A549 treated with RU486 at 1 μM for 4 hours (cell line): ENCODE data around the gene ZSCAN18. TPM values are rescaled to one million over a fixed set of nuclear protein-coding genes. Genes with fewer than 3 reads are reported as not detected.

Experiments used
- total RNA-seq: library from RNA; stranded (reverse); fragments of 200-300 nt; extraction: Qiagen RNA extraction; gene quantifications from 5 replicates; pipeline ENCODE4 v1.2.3, GENCODE V29; 2022; ENCODE audit warnings: low read depth

The ZSCAN18 gene, protein sequence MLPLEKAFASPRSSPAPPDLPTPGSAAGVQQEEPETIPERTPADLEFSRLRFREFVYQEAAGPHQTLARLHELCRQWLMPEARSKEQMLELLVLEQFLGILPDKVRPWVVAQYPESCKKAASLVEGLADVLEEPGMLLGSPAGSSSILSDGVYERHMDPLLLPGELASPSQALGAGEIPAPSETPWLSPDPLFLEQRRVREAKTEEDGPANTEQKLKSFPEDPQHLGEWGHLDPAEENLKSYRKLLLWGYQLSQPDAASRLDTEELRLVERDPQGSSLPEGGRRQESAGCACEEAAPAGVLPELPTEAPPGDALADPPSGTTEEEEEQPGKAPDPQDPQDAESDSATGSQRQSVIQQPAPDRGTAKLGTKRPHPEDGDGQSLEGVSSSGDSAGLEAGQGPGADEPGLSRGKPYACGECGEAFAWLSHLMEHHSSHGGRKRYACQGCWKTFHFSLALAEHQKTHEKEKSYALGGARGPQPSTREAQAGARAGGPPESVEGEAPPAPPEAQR
- total RNA-seq, result 2.2 to 2.8 TPM (median 2.3 TPM) in 5 replicates

DNA sequence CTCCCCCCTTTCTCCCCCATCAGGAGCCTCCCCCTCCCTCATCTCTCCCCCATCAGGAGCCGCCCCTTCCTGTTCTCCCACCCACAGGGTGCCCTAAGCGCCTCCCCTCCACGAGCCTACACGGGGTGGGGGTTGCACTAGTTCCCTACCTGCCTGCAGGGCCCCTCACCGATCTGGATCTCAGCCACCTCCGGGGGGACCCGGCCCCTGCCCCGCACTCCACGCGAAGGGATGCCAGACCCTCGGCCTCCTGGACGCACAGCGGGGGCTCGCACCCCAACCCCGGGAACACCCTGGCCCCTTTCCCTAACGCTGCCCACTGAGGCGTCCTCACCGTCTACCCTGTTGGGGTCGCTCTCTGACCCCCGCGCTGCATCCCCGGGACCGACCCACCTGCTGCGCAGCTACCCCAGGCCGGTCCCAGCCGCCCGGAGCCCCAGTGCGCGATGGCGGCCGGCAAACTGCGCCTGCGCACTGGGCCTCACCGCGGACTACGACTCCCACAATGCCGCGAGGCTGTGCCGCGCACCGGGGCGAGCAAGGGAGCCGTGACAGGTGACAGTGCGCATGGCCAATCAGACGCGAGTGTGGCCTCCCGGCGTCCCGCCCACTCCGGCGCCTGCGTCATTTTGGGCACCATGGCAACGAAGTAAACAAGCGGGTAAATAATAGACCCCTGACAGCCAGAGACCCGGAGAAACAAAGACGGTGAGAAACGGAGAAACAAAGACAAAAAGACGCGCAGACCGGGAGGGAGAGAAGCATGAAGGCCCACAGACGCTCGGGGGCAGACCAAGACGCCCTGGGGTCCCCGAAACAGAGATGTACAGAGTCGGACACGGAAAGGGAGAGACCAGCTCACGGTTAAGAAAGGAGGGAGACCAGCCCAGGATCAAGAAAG is at the start of gene ZSCAN18:
ZSCAN18 (minus strand) TSS at position 451 of the 901 bp plus-strand sequence. CDS start 7,964 bp downstream, outside the sequence.

DNA sequence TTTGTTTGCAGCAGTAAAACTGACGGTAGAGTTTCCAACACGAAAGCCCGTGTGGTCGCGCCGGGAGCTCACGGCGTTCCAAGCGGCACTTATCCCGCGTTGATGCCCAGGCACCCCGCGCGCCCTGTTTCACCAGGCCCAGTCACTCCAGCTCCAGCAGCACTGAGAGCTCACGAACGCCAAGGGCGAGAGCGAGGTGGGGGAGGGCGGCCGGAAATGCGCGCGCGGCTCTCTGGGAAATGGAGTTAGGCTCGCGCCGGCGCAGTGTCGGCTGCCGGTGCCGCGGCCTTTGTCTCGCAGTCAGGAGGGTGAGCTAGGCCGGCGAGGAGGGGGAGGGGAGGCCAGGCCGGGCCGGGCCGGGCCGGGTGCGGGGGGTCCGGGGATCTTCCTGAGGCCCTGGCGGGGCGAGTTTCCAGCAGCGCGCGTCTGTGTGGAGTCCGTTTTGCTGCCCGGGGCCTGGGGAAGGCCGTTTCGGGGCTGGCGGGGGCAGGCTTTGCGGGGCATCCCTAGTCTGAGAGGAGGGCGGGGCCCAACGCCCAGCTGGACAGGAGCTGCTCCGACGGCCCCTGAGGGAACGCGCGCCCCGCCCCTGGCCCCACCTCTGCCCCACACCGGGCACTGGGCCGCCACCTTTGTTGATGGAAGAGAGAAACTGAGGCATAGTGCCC is 38.9 kb downstream of the ZSCAN18 start, which contains the start of gene ZNF135:
ZNF135 (plus strand) TSS at position 280 of the 668 bp plus-strand sequence. CDS start 721 bp downstream, outside the sequence.

Other genes with a start within 250 kb of the ZSCAN18 start
- gene ZNF587, start 248.4 kb downstream of the ZSCAN18 start, total RNA-seq, result 4.8 to 7.8 TPM (median 6.4 TPM) in 5 replicates
- 1.8 to 2.6 TPM (median 2.5 TPM) in 5 replicates for gene ZNF814, start 209.2 kb downstream of the ZSCAN18 start, total RNA-seq
- gene ZNF417, start 181.6 kb downstream of the ZSCAN18 start, total RNA-seq, result 2.5 to 4.8 TPM (median 4.1 TPM) in 5 replicates
- gene ZNF418, start 162.8 kb downstream of the ZSCAN18 start, total RNA-seq, result 0.74 to 1.7 TPM (median 0.82 TPM) in 5 replicates
- 1.2 to 1.8 TPM (median 1.3 TPM) in 5 replicates for gene ZNF256, start 150.5 kb downstream of the ZSCAN18 start, total RNA-seq
- 0.15 TPM in 1 of 5 replicates, not detected in the others for gene C19orf18, start 123.7 kb downstream of the ZSCAN18 start, total RNA-seq
- gene ZNF606, start 95.4 kb downstream of the ZSCAN18 start, total RNA-seq, result 1.3 to 3.0 TPM (median 2.7 TPM) in 5 replicates
- not detected in 5 replicates for gene ZSCAN1, start 64.2 kb downstream of the ZSCAN18 start, total RNA-seq
- not detected in 5 replicates for gene ZNF135, start 38.9 kb downstream of the ZSCAN18 start, total RNA-seq
- 2.6 to 3.4 TPM (median 3.0 TPM) in 5 replicates for gene ZNF329, start 52.6 kb upstream of the ZSCAN18 start, total RNA-seq
- 11.6 to 15.7 TPM (median 13.2 TPM) in 5 replicates for gene ZNF274, start 84.8 kb upstream of the ZSCAN18 start, total RNA-seq
- 16.8 to 28.0 TPM (median 18.4 TPM) in 5 replicates for gene ZNF544, start 130.7 kb upstream of the ZSCAN18 start, total RNA-seq
- gene ZNF8, start 180.7 kb upstream of the ZSCAN18 start, total RNA-seq, result 0.92 to 1.4 TPM (median 1.2 TPM) in 5 replicates
- 89.1 to 120 TPM (median 93.3 TPM) in 5 replicates for gene ERVK3-1, start 207.1 kb upstream of the ZSCAN18 start, total RNA-seq
- gene ZSCAN22, start 228.8 kb upstream of the ZSCAN18 start, total RNA-seq, result 2.4 to 3.0 TPM (median 2.6 TPM) in 5 replicates